Activated CD4-positive, alpha-beta T cell treated with anti-CD3 and anti-CD28 coated beads, Interleukin-2, amount 50 U/mL, for 4 hours (primary cell): Measurements from ENCODE around the gene PHF19.
A peak's percentile ranks its signal among the peaks of the same experiment; 100 is the strongest.

ENCODE experiments used
- DNase-seq, 2 experiments: peaks; one replicate each; pipeline ENCODE4 v3.0.0-alpha.2; 2020

PHF19 gene

DNA sequence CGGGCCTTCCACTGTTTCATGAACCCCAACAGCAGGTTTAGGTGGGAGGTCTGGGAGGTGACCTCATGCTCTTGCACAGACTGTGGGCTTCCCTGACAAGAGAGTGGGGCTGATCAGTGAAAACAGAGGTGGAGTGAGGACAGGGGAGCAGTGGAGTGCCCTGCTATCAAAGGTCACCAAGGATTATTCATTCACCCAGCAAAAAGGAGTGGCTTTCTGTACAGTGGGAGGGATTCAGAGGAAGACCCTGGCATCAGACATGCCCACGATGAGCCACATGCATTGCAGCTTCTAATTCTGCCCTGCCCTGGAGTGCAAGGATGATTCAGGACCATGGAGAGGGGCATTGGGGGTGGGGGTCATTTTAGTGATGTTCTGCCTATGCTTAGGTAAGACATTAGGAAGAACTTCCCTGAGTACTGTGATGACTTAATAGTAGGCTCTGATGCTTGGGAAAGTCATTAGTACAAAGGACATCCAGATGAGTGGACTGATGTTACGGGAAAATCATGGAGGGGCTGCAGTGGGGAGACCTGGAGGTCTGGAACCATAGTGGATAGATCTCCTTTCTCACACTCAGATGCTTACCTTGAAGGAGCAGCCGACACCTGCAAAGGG, 36.8 kb upstream of the PHF19 start:
- no peak for DNase-seq

DNA sequence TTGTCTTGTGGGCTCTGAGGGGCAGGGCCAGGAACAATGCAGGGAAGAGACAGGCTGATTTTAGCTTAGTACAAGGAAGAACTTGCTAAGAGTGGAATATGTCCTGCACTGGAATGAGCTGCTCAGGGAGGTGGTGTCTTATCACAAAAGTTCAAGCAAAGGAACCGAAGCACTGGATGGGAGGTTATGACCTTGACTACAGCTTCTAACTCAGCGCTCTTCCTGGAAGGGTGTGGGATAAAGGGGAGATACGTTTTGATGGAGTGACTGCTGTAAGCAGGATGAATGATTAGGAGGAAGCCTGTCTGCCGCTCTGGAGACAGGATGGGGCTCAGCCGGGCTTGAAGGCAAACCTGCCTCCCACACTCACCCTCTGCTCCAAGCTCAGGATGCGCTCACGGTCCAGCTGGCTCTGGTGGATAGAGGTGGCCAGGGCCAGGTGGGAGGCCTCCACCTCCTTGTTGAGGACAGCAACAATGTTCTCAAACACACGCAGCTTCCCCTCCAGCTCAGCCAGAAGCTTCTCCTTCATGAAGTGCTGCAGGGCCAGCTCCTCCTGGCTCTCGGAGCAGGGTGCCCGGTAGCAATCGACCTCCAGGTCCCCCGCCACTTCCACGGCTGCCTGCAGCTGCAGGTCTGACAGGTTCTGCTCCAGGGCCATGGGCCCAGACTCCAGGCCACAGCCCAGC, 36.1 kb upstream of the PHF19 start:
- no peak for DNase-seq

DNA sequence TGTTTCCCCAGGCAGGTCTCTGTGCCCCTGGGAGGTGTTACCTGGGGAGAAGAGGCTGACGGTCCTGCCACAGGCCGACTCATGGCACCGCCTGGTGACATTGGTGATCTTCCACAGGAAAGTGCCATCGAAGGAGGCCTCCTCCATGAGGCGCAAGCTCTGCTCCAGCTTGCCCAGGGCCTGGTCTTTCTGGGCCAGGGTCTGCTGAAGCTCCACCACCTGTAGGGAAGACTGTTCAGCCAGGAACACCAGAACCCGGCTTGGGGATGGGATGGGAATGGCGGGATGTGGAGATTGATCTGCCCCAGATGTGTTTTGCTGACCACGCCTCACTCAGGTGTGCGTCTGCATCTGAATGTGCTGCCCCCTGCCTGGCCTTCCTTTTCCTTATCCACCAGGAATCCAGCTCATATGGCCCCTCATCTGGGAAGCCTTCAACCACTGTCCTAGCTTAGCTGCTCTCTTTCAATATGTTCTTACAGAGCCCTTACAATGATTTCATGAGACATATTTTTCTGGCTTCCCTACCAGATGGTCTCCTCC, 34.4 kb upstream of the PHF19 start:
- DNase-seq = no peak

DNA sequence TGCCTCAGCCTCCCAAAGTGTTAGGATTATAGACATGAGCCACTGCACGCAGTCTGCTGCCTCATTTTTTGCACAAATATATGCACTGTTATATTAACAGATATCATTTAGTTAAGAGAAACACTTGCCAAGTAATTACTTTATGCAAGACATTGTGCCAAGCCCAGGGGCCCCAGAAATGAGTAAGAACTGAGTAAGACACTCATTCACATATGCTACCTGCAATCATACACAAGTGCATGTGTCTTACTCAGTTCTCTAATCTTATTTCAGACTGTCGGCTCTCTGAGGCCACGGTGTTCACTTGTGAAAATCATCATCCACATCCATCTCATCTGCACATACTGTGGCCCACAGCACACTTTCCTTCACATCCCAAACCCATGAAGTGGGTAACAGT, 33.7 kb upstream of the PHF19 start:
- DNase-seq = no peak

DNA sequence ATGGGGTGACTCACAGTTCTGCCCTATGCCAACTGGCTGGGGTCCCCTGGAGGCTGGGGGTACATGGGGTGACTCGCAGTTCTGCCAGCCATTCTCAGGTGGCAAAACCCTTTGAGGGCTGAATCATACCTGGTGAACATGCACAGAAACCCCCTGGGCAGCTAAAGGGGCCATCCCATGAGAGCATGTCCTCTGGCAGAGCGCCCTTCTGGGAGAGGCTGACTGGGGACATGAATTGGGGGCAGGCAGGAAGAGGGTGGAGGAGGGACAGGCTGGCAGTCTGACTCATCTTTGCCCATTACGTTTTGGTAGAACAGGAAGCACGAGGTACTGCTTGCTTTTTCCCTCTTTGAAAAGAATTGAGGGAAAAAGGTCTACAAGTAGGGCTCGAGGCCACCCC, 32.9 kb upstream of the PHF19 start:
- peak; percentile 61 to 72 for DNase-seq

DNA sequence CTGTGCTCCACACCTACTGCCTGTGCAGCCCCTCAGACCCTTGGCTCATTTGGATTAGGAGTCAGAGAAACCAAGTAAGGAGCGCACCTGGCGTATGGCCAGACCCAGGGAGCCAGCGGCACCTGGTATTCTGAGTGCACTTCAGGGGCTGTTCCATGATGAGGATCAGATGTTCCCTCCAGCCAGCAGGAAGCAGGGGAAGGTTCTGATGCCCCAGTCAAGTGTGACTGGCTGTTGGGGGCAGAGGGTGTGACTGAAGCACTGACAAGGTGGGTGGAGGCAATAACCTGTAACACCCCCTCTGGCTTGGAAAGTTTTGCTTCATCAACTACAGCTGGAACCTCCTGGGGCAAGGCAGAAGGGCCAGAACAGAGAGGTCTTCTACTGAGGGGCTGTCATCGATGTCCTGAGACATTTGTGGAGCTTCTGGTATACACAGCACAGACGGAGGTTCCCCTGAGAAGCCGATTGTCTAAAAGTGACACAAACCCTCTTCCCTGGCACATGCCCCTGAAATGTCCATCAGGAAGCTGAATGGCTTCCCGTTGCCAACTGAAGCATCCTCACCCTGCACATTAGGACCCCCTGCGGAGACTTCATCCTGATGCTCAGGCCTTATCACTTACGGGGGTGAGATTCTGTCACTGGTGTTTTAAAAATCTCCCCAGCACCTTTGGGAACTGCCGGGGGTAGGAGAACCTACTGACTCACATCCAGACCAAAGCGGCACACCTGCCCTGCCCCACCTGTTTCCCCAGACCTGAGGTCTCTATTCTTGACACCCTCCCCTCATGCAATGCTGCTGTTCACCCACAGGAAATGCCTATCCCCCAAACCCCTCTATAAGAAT, 28.6 kb upstream of the PHF19 start:
- DNase-seq = no peak

DNA sequence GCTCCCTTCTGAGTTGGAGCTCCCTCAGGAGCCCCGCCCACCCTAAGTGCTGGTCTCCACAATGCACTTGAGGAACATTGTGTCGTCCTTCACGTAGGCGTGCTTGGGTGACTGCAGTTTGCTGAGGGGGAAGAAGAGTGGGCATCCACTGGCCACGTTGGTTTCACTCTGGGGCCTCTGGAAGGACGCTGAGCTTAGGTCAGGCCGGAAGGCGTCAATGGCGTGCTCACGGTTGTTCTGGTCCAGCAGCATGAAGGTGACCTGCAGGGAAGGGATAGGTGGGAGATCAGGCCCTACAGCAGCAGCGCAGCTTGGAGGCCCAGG, 28.0 kb upstream of the PHF19 start:
- no peak for DNase-seq

DNA sequence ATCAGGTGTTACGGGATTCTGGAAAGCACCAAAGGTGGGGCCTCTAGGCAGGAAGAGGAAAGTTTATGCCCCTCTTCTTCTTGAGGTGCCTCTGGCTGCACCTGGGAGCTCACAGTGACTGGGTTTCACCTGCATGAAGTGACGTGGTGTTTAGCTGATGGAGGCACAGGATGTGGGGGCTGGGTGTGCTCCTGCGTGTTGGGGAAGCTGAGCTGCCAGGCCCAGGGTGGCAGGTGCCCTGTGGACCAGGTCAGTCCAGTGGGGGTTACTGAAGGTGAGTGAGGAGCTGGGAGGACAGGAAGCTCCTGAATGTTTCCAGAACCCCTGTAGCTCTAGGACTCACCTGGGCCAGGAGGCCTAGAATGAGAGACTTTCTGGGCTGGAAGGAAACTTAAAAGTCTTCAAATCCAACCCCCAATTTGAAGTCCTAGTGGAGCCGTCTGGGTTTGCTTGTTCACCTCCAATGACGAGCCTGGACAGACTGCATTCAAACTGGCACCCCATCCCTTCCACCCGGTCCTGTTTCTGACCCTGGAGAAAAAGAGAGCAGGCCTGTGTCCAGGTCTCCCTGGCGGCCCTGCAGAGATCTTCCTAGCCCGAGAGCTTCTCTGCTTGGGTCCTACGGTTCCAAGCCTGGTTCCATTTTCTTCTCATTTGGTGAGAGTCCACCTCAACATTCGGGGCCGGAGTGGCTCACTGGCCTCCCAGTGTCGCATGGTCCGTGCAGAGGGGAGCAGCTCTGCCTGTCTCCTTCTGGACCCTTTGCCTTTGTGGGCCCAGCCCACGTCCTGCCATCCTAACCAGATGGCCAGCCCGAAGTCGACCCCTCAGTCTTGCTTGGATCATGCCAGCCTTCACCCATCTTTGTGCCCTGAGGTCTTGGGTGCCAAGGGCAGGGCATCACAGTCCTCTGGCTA, 27.3 kb upstream of the PHF19 start:
- DNase-seq = no peak

DNA sequence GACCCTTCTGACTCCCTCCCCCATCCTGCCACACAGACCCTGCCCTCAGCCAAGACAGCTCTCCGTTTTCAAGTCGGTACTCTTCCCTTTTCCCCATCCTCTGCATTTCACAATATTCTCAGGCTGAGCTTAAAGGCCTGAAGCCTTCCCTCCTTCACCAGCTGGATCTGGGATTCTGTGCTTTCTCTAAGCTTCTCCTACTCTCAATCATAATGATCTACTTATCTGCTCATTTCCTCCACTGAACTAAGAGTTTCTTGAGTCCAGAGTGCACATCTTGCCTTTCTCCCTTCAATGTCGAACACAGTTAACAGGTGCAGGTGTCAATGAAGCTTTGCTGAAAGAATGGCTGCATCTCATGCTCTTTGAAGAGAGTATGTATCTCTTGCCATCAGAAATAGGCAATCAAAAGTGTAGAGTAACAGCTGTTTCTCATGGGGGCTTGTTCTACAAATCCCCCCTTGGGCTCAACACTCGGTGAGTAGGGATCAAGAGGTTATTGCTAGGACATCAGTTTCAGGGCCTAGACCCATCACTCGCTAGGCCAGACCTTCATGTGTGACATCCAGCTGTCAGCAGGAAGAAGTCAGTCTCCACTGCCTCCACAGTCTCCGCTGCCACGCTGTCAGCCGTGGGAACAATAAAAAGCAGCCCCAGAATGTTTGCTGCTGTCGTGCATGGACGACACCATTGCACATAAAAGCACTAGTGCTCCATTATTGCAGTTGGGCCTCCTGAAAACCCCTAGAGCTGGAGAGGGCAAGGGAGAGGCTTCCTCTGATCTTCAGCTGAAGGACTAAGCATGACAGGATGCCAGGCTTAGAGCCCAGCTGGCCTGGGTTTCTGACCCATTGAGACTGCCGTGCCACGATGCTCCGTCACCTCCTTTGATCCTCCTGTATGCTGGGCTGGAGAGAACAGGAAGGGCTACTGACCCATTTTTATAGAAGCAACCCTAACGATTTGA, 25.9 kb upstream of the PHF19 start:
- no peak for DNase-seq

DNA sequence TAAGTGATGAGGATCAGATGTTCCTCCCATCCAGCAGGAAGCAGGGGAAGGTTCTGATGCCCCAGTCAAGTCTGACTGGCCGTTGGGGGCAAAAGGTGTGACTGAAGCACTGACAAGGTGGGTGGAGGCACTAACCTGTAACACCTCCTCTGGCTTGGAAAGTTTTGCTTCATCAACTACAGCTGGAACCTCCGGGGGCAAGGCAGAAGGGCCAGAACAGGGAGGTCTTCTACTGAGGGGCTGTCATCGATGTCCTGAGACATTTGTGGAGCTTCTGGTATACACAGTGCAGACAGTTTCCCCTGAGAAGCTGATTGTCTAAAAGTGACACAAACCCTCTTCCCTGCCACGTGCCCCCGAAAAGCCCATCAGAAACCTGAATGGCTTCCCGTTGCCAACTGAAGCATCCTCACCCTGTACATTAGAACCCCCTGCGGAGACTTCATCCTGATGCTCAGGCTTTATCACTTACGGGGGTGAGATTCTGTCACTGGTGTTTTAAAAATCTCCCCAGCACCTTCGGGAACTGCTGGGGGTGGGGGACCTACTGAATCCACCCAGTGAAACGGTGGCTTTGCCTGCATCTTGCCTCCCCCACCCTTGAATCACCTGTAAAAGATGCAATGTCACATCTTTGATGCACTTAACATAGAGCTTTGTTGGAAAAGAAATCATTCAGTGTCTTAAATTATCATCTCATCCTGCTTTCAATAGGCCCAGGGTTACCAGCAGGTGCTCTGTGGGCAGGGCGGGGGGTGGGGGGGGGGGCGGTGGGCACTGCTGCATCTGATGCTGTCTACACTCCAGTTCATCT, 25.0 kb upstream of the PHF19 start:
- DNase-seq = no peak

DNA sequence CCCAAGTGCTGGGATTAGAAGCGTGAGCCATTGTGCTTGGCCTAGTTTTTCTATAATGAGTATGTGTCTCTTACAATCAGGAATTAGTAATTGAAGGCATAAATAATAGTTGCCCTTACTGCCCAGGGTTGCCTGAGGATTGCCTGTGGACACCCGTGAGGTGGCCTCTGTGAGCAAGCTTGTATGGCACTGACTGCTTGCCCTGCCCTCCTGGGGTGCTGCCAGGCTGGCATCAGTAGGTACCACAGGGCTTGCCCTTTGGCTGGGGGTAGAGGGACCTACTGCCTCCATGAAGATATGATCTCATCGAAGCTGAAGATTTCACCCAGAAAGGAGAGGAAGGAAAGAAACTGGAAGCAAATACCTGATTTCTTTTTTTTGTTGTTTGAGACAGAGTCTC, 23.8 kb upstream of the PHF19 start:
- no peak for DNase-seq

DNA sequence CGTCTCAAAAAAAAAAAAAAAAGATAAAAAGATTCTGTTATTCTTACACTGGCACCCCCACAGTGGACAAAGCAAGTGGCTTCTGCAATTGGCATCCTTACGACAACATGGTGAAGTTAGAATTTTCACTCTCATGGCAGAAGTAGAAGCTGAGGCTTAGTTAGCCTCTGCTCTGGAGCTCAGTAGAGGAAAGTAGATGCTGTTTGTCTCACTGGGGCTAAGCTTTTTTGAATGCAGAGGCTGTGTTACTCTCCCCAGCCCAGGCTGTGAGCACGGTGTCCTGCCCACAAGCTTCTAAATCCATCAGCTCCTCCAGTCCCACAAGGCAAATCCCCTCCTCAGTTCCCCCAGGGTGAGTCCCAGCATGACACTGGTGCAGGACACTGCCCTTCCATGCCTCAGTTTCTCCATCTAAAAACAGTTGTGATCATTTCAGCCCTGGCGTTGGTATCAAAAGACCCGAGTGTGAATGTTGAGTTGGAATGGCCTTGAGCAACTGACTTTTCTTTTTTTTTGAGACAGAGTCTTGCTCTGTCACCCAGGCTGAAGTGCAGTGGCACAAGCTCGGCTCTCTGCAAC, 22.6 kb upstream of the PHF19 start:
- DNase-seq = no peak

DNA sequence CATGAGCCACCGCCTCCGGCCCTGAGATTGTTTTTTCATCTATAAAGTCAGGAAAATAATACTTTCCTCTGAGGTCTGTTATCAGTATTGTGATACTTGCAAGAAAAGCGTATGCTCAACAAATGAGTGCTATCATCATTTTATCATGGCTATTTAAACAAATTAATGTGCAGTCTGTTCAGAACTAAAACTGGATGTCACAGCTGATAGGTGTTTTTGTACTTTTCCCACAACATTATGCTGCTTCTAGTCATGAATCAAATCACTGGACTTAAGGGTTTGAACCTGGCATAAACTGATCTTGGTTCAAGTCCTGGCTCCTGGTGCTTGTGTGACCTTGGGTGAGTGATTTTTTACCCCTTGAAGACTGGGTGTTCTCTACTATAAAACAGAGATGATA, 21.4 kb upstream of the PHF19 start:
- DNase-seq = no peak

DNA sequence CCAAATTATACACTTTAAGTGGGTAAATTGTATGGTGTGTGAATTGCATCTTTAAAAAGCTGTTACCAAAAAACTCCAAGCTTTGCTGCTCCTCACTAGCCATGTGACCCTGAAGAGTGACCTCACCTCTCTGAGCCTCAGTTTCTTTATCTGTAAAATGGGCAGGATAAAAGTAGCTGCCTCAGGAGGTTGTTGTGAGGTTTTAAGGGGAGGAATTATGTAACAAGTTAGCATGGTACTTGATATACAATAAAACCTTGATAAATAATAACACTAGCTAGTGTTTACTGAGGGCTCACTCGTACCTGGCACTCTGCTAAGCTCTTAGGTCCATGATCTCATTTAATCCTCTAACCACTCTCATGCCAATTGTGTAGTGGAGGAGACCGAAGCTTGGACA, 19.0 kb upstream of the PHF19 start:
- no peak for DNase-seq

DNA sequence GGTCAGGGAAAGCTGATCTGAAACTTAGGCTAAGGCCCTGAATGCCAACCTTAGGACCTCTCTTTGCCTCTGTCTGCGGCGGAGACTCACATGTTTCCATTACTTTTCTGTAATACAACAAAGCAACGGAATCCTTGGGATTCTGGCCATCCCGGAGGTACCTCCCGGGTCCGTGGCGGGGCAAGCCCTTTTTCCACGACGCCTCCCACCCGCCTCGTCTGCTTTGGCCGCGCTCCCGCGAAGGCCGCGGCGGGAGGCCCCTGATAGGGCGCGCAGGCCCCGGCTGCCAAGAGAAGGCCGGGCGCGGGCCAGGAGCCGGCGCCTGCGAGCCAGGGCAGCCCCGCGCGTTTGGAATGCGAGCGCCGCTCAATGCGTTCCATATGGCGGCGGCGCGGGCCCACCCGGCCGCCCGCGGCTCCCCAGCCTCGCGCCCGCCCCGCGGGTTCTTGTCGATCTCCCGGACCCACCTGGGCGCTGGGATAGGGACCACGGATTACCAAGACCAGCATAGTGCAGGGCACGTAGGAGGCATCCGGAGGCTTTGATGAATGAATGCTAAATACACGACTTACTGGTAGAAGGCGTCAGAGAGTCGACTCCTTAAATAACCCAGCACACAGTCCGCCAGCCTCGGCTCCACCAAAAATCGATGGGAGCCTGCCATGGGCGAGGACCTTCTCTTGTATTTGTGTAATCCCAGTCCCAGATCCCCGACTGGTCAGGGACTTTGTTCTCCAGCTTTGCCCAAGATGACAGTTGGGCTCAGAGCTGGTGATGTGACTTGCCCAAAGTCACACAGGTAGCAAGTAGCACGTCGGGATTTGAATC, 17.5 kb upstream of the PHF19 start:
- no peak for DNase-seq

DNA sequence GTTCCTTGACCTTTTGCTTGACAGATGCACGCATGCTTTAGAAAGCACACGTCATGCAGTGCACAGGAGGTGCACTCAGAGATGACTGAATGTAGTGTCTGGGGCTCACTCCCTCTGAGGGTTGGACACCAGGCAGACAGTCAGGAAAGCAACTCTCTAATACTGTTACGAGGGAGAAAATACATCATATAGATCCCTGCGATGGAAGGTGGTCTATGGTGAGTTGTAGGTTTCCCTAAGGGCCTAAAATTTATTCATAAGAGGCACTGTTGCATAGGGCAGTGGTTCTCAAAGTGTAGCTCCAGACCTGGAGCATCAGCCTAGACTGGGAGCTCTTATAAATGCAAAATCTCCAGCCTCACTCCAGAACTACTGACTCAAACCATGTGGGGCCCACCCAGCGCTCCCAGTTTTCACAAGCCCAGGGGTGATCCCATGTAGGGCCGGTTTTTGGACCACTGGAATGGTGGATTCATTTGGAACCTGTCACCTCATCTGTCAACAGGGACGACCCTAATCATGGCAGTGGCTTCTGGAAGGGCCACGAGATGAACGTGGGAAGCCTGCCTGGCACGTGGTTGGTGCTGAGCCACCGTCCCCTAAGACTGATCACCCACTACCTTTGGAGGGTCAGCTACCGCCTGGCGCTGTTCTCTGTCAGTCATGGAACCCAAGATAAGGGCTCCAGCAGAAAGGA, 16.8 kb upstream of the PHF19 start:
- no peak for DNase-seq

DNA sequence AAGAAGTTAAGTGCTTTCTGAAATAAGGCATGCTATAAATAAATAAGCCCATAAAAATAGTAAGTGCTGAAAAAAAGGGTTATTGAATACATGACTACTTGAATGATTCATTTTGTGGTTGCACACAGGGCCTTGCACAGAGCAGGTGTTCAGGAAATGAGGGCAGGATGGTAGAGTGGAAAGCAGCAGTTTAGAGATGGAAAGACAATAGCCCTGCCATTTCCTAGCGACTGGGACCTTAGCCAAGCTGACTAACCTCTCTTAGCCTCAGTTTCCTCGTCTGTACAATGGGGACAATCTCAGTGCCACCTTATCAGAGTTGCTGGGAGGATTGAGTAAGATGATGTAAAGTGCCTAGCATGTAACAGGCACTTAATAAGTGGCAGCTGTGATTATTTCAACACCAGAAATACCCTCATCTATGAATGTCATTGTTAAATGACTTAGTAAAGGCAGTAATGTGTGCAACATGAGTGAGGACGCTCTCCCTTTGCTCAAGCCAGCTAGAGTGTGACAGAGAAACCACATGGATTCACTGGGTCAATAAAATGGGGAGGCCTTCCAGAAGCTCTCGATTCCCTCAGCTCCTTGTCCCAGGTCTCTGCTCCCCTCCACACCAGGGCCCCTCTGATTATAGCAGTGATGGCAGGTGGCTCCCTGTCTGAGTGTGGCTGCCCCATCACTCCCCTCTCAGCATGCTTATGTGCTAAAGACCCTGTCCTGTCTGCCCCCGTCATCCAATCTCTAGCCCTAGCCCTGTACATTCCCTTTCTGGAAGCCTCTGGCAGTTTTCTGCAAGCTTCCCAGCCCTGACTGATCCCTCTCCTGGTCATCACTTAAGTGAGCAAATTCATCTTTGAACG, 16.0 kb upstream of the PHF19 start:
- peak; percentile 51 to 63 for DNase-seq
